ENCODE measurements around the gene UST. TPM values are rescaled to one million over a fixed set of nuclear protein-coding genes. Genes with fewer than 3 reads are reported as not detected.

Gene UST
- total and polyA plus RNA-seq, 3 donors from 2014 or later: 14.9 to 16.0 (median 14.9) TPM

GRCh38 chr6:148885136-148885865, 138.5 kb downstream of the UST start:
- Histone ChIP-seq H3K27me3 (no peaks in the 10 kb centered on the region), H3K4me1 (peaks cover 6% of the 10 kb centered on the region), H3K36me3 (ENCODE audit: low read depth, missing control alignments) (no peaks in the 10 kb centered on the region), H3K4me3 (no peak overlapping the region), H3K27ac (no peak overlapping the region), H3K9me3 (no peaks in the 10 kb centered on the region)
- WGBS, 2 donors: 82 to 86% methylated on average over 6 of the region's 6 CpGs
- DNase-seq: no peak
- TF ChIP-seq CTCF (IDR thresholded peaks at IDR 0.05) (no peak), POLR2A (IDR thresholded peaks at IDR 0.05) (no peak)
- intact Hi-C loops (cut with DNase I; ENCODE audit: low total_unique reads): no loop called here

- 87 to 89% methylated on average over 7 of the region's 7 CpGs for WGBS, 2 donors
- no peak overlapping the region for H3K27ac ChIP-seq
- no peaks in the 10 kb centered on the region for H3K27me3 ChIP-seq
- H3K9me3 ChIP-seq: no peaks in the 10 kb centered on the region
- H3K4me3 ChIP-seq: no peak overlapping the region
- H3K36me3 ChIP-seq (ENCODE audit: low read depth, missing control alignments): no peaks in the 10 kb centered on the region
- H3K4me1 ChIP-seq: peaks cover 6% of the 10 kb centered on the region
- DNase-seq: no peak
- TF ChIP-seq CTCF (IDR thresholded peaks at IDR 0.05) (no peak), POLR2A (IDR thresholded peaks at IDR 0.05) (no peak)
- intact Hi-C loops (cut with DNase I; ENCODE audit: low total_unique reads): no loop called here
Measured at GRCh38 chr6:148885925-148886845, 139.4 kb downstream of the UST start.

- Histone ChIP-seq H3K4me1 (peaks cover 6% of the 10 kb centered on the region), H3K4me3 (no peak overlapping the region), H3K27me3 (no peaks in the 10 kb centered on the region), H3K36me3 (ENCODE audit: low read depth, missing control alignments) (no peaks in the 10 kb centered on the region), H3K27ac (no peak overlapping the region), H3K9me3 (no peaks in the 10 kb centered on the region)
- intact Hi-C loops (cut with DNase I; ENCODE audit: low total_unique reads): no loop called here
- no peak for DNase-seq
- 79 to 83% methylated on average over 3 of the region's 3 CpGs for WGBS, 2 donors
- TF ChIP-seq POLR2A (IDR thresholded peaks at IDR 0.05) (no peak), CTCF (IDR thresholded peaks at IDR 0.05) (no peak)
Measured at GRCh38 chr6:148887181-148887580, 140.4 kb downstream of the UST start.

GRCh38 chr6:148888856-148889255, 142.0 kb downstream of the UST start:
- H3K27me3 ChIP-seq: no peaks in the 10 kb centered on the region
- H3K4me1 ChIP-seq: peaks cover 6% of the 10 kb centered on the region
- intact Hi-C loops (cut with DNase I; ENCODE audit: low total_unique reads): no loop called here
- no peak for DNase-seq
- 51 to 60% methylated on average over 3 of the region's 3 CpGs for WGBS, 2 donors
- H3K4me3 ChIP-seq: no peak overlapping the region
- no peaks in the 10 kb centered on the region for H3K36me3 ChIP-seq (ENCODE audit: low read depth, missing control alignments)
- H3K27ac ChIP-seq: no peak overlapping the region
- no peaks in the 10 kb centered on the region for H3K9me3 ChIP-seq
- TF ChIP-seq POLR2A (IDR thresholded peaks at IDR 0.05) (no peak), CTCF (IDR thresholded peaks at IDR 0.05) (no peak)
